HPDE6-E6E7 (cell line): ENCODE measurements around the gene FRMPD1.

Source experiments
- DNase-seq: peaks from one replicate; pipeline ENCODE4 v3.0.0; 2011; ENCODE audit warnings: missing footprints; ENCODE audit errors: extremely low spot score

FRMPD1 gene

GRCh38 chr9:37776328-37776727 is 125.6 kb downstream of the FRMPD1 start:
- no peak for DNase-seq

DNA sequence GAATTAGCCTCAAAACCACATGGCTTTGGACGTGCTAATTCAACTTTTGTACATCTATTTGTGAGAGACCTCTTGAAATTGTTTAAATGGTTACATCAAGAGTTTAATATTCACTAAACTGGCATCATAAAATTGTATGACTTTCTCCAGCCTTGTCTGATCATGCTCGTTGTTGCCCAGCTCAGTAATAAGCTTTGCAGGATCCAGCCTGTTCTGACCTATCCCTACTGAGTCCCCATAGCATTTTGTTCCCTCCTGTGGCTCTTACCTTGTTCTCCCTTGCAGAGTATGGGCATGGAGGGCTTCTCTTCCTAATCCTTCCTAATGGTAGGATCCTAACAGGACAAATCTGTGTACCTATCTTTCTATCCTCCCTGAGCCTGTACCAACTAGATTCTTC is 127.8 kb downstream of the FRMPD1 start:
- DNase-seq: no peak

DNA sequence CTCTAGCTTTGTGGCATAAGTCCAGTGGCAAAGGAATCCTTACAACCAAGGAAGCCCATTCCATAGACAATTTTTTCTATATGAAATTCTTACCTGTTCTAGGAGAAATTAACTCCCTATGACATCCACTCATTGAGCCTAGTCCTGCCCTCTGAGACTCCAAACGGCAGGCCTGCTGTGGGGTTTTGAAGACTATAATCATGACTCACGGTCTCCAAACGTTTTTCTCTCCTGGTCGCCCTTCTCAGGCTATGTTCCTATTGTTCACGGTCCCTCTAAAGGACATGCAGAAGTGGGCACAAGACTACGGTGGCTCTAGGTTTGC is 133.5 kb downstream of the FRMPD1 start:
- no peak for DNase-seq

- peak; percentile 85 for DNase-seq
Measured at GRCh38 chr9:37784616-37785483, 134.1 kb downstream of the FRMPD1 start, which contains the start of gene EXOSC3. TSS of gene EXOSC3 (minus strand) at chr9:37785064. CDS start at chr9:37785044, 20 bp downstream.

GRCh38 chr9:37787059-37787458 is 136.3 kb downstream of the FRMPD1 start:
- no peak for DNase-seq

- DNase-seq: no peak
Measured at GRCh38 chr9:37788332-37788731, 137.6 kb downstream of the FRMPD1 start.

- no peak for DNase-seq
Measured at GRCh38 chr9:37790096-37790495, 139.3 kb downstream of the FRMPD1 start.

DNA sequence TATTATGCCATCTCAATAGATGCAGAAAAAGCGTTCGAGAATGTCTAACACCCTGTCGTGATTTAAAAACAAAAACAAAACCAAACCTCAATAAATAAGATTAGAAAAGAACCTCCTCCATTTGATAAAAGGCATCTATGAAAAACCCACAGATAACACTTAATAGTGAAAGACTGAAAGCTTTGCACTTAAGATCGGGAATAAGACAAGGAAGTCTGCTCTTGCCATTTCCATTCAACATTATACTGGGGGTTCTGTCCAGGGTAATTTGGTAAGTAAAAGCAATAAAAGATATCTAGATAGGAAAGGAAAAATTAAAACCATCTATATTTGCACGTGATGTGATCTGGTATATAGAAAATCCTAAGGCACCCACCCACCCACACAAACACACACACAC is 141.4 kb downstream of the FRMPD1 start:
- no peak for DNase-seq

- DNase-seq: no peak
Measured at GRCh38 chr9:37796232-37796631, 145.5 kb downstream of the FRMPD1 start.
